B cell (primary cell): ENCODE results near the gene CD52. TPM values are rescaled to one million over a fixed set of nuclear protein-coding genes. Genes with fewer than 3 reads are reported as not detected.

Experiments
- ATAC-seq: fragments of 200-7000 bp; cut with Tn5 transposase; one replicate; pipeline ENCODE4 v1.10.0; 2021; ENCODE audit warnings: low read depth, mild to moderate bottlenecking, moderate number of reproducible peaks, moderate library complexity
- CTCF ChIA-PET: fragments of 350-600 bp; sonication (Branson Sonifier 250); formaldehyde crosslinking; loops from one replicate; lab custom pipeline; 2021; ENCODE audit warnings: antibody characterized with exemption, inconsistent platforms; lab: Charles Lee
- POLR2A ChIA-PET: fragments of 350-600 bp; sonication (Branson Sonifier 250); formaldehyde crosslinking; loops from one replicate; lab custom pipeline; 2021; ENCODE audit warnings: antibody characterized with exemption; lab: Charles Lee
- DNase-seq: peaks from one replicate; pipeline ENCODE4 v3.0.0; 2013
- H2AFZ ChIP-seq: 2 replicates; pipeline ENCODE4 v1.6.1; 2012; ENCODE audit warnings: mild to moderate bottlenecking, low read depth, low read length; ENCODE audit not compliant: insufficient read depth, poor library complexity, severe bottlenecking
- H3K27ac ChIP-seq, 2 donors: 1 replicate in 1 of 2; 2 replicates in 1 of 2; pipeline ENCODE4 v1.5.1; 2012 to 2013; ENCODE audit warnings: low read length in 2 of 2, mild to moderate bottlenecking in 2 of 2, moderate library complexity in 1 of 2
- H3K27me3 ChIP-seq, 4 experiments: fragments of 200-600 bp in 1 of 4; sonication (generic) in 1 of 4; replicated peaks in 1 of 4; 1 replicate in 2 of 4; 2 replicates in 2 of 4; pipeline versions ENCODE4 v1.6.1 to v1.7.0; 2013 to 2016; ENCODE audit warnings: low read length in 3 of 4, mild to moderate bottlenecking in 2 of 4, mixed read lengths in 1 of 4, moderate library complexity in 1 of 4; ENCODE audit not compliant: insufficient read depth in 4 of 4, control insufficient read depth in 3 of 4; ENCODE audit errors: control extremely low read depth in 1 of 4
- H3K36me3 ChIP-seq, 2 experiments: replicated peaks in 1 of 2; 1 replicate in 1 of 2; 2 replicates in 1 of 2; pipeline versions ENCODE4 v1.6.1 to v1.7.1; 2013; ENCODE audit warnings: low read length in 1 of 2; ENCODE audit not compliant: insufficient read depth in 2 of 2, control insufficient read depth in 1 of 2; ENCODE audit errors: control extremely low read depth in 1 of 2, extremely low read depth in 1 of 2
- H3K4me1 ChIP-seq, 2 donors: fragments of 200-600 bp in 1 of 2; sonication (generic) in 1 of 2; 1 replicate in 1 of 2; 2 replicates in 1 of 2; pipeline versions ENCODE4 v1.5.1 to v1.6.1; 2013 to 2017; ENCODE audit warnings: low read length in 2 of 2; ENCODE audit not compliant: control insufficient read depth in 2 of 2, insufficient read depth in 2 of 2
- H3K4me2 ChIP-seq: replicated peaks from 2 replicates; pipeline ENCODE3; 2012; ENCODE audit warnings: mild to moderate bottlenecking, low read depth, low read length; ENCODE audit not compliant: poor library complexity, severe bottlenecking
- H3K4me3 ChIP-seq, 5 experiments: fragments of 200-600 bp in 1 of 5; sonication (generic) in 1 of 5; 1 replicate in 3 of 5; 2 replicates in 2 of 5; pipeline versions ENCODE4 v1.5.1 to v1.7.0; 2011 to 2016; ENCODE audit warnings: low read length in 4 of 5, mild to moderate bottlenecking in 4 of 5, low read depth in 2 of 5, control low read depth in 1 of 5, moderate library complexity in 1 of 5; ENCODE audit not compliant: insufficient read depth in 1 of 5; ENCODE audit errors: control extremely low read depth in 1 of 5, extremely low read depth in 1 of 5
- H3K79me2 ChIP-seq: fragments of 200-600 bp; sonication (generic); one replicate; pipeline ENCODE4 v1.6.0; 2016; ENCODE audit warnings: low read length; ENCODE audit not compliant: control insufficient read depth, insufficient read depth
- H3K9ac ChIP-seq: fragments of 200-600 bp; sonication (generic); 2 replicates; pipeline ENCODE4 v1.6.1; 2017; ENCODE audit warnings: mild to moderate bottlenecking, low read length, moderate library complexity
- H3K9me3 ChIP-seq, 3 donors: one replicate each; pipeline versions ENCODE4 v1.6.1 to v1.7.1; 2013; ENCODE audit warnings: low read length in 2 of 3; ENCODE audit not compliant: control insufficient read depth in 2 of 3, insufficient read depth in 1 of 3; ENCODE audit errors: control extremely low read depth in 1 of 3
- H4K20me1 ChIP-seq: 2 replicates; pipeline ENCODE4 v1.6.0; 2012; ENCODE audit warnings: mild to moderate bottlenecking, low read length; ENCODE audit not compliant: insufficient read depth, control insufficient read depth, poor library complexity, severe bottlenecking
- H3K27ac Mint-ChIP-seq: one replicate; pipeline ENCODE4 v1.8.0; 2021; ENCODE audit warnings: mixed read lengths
- H3K27me3 Mint-ChIP-seq: one replicate; pipeline ENCODE4 v1.8.0; 2021; ENCODE audit warnings: mixed read lengths
- H3K4me1 Mint-ChIP-seq: one replicate; pipeline ENCODE4 v1.8.0; 2021; ENCODE audit warnings: mixed read lengths
- H3K4me3 Mint-ChIP-seq: one replicate; pipeline ENCODE4 v1.8.0; 2021; ENCODE audit warnings: mixed read lengths
- H3K9me3 Mint-ChIP-seq: one replicate; pipeline ENCODE4 v1.8.0; 2022; ENCODE audit warnings: mixed read lengths; ENCODE audit not compliant: insufficient read depth
- EZH2 ChIP-seq: IDR thresholded peaks from 2 replicates; pipeline ENCODE4 v1.6.1; 2012; ENCODE audit warnings: borderline replicate concordance, low read depth, mild to moderate bottlenecking, moderate library complexity, low read length; ENCODE audit not compliant: insufficient read depth, poor library complexity, severe bottlenecking
- WGBS: methylation state at CpG from one replicate; pipeline ENCODE4 v1.1.5; 2013; ENCODE audit warnings: missing lambda C conversion rate; ENCODE audit not compliant: insufficient coverage; 5-methylcytosine and 5-hydroxymethylcytosine counted together
- intact Hi-C: fragments of 100-400 bp; cut with micrococcal nuclease; formaldehyde crosslinking; loops from one replicate; pipeline ENCODE4 v1.10.0; 2022
- polyA plus RNA-seq: library from polyadenylated mRNA; depleted of rRNA; stranded (reverse); fragments of >200 nt; gene quantifications from 2 replicates; pipeline ENCODE4 v1.2.3, GENCODE V29; 2012
- total RNA-seq, 2 donors: library from RNA; stranded (reverse); fragments of 120-200 nt in 1 of 2; gene quantifications; 1 replicate in 1 of 2; 2 replicates in 1 of 2; pipeline versions ENCODE4 v1.2.3 to v1.2.4, GENCODE V29; 2013 to 2022
- TF ChIP-seq, protein P1 (sequence below): fragments of 200-600 bp; IDR thresholded peaks from one replicate; pipeline ENCODE4 v1.8.0; 2022; ENCODE audit warnings: antibody characterized with exemption, mild to moderate bottlenecking

The CD52 gene
- total and polyA plus RNA-seq, 2 donors (not counting 1 experiment from before 2014, with no cell fraction given) = 1,116 to 1,597 TPM

- ChIA-PET CTCF (interaction anchor here (0.8 to 30.0 kb wide), 7 partner anchors 10 to 149 kb away, joined by 3 to 1400 read pairs (median 8); partner anchors contain the start of genes CEP85, SH3BGRL3, UBXN11 and ZNF593), POLR2A (interaction anchor here (0.5 to 15.2 kb wide), 11 partner anchors 11 to 205 kb away, joined by 3 to 1239 read pairs (median 8); partner anchors contain the start of genes CEP85, SH3BGRL3 and UBXN11)
- Histone ChIP-seq H3K9ac (peak overlapping the region; percentile 85), H4K20me1 (peaks cover 55% of the 10 kb centered on the region), H3K27ac (peak overlapping the region; percentile 38 to 86), H3K79me2 (peaks cover 72% of the 10 kb centered on the region), H3K4me2 (peak overlapping the region; percentile 73), H2AFZ (no peak overlapping the region), H3K4me1 (peaks cover 73% of the 10 kb centered on the region in 2 donors), H3K27me3 (no peaks in the 10 kb centered on the region), H3K36me3 (peaks cover 0 to 44% of the 10 kb centered on the region in 2 experiments), H3K9me3 (no peaks in the 10 kb centered on the region), H3K4me3 (peak overlapping the region; percentile 75 to 95 (median 93))
- peak overlapping the region; percentile 89 for H3K4me3 Mint-ChIP-seq
- H3K27me3 Mint-ChIP-seq = no peaks in the 10 kb centered on the region
- peak overlapping the region; percentile 97 for H3K27ac Mint-ChIP-seq
- no peaks in the 10 kb centered on the region for H3K9me3 Mint-ChIP-seq
- intact Hi-C loops = loop anchor here (5.0 to 10.0 kb wide), 2 partner anchors 116 to 154 kb away; partner anchors contain the start of genes DHDDS and HMGN2
- 4% methylated on average over 8 of the region's 9 CpGs for WGBS
- peak; percentile 50 for DNase-seq
- H3K4me1 Mint-ChIP-seq = peaks cover 79% of the 10 kb centered on the region
- TF ChIP-seq, protein P1, sequence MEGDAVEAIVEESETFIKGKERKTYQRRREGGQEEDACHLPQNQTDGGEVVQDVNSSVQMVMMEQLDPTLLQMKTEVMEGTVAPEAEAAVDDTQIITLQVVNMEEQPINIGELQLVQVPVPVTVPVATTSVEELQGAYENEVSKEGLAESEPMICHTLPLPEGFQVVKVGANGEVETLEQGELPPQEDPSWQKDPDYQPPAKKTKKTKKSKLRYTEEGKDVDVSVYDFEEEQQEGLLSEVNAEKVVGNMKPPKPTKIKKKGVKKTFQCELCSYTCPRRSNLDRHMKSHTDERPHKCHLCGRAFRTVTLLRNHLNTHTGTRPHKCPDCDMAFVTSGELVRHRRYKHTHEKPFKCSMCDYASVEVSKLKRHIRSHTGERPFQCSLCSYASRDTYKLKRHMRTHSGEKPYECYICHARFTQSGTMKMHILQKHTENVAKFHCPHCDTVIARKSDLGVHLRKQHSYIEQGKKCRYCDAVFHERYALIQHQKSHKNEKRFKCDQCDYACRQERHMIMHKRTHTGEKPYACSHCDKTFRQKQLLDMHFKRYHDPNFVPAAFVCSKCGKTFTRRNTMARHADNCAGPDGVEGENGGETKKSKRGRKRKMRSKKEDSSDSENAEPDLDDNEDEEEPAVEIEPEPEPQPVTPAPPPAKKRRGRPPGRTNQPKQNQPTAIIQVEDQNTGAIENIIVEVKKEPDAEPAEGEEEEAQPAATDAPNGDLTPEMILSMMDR = no peak
- no peak for TF ChIP-seq EZH2
- ATAC-seq = no peak
Observed at GRCh38 chr1:26318338-26319064, 743 bp downstream of the CD52 start.
